Astrocyte of the spinal cord (primary cell): ENCODE results near the gene IL15RA.
"Not testable (repeated sequence)": the region's sequence is repeated elsewhere in the genome, so short reads cannot be mapped to it uniquely, and the experiment has no call there.

ENCODE experiments used
- DNase-seq: peaks from one replicate; pipeline ENCODE4 v3.0.0; 2011; ENCODE audit warnings: low read depth, low spot score
- H3K4me3 ChIP-seq: 2 replicates; pipeline ENCODE4 v1.5.1; 2011; ENCODE audit warnings: low read depth, mild to moderate bottlenecking, low read length, moderate library complexity
- in situ Hi-C: cut with HindIII; loops from 2 replicates; pipeline ENCODE4 v1.10.0; 2017; ENCODE audit warnings: low sequenced_read_pairs
- TF ChIP-seq, protein P1 (sequence below): IDR thresholded peaks from 2 replicates; pipeline ENCODE4 v1.5.1; 2012; ENCODE audit warnings: low read depth, mild to moderate bottlenecking, low read length, inconsistent platforms

The IL15RA gene

DNA sequence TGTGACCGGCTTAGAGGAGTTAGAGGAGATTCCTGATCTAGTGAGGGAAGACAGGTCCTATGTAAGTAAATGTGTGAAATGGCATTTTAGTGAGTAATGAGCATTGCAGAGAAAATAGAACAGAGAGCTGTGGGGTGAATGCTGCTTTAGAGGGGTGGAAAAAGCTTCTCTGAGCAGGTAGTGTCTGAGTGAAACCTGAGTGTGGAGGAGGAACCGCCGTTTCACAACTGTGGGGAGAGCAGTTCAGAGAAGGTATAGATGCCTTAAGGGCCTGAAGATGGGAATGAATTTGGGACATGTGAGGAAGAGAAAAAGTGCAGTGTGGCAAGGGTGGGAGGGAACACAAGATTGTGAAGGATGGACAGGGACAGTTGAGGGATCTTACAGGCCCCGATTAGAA, 65.7 kb downstream of the IL15RA start:
- TF ChIP-seq, protein P1, sequence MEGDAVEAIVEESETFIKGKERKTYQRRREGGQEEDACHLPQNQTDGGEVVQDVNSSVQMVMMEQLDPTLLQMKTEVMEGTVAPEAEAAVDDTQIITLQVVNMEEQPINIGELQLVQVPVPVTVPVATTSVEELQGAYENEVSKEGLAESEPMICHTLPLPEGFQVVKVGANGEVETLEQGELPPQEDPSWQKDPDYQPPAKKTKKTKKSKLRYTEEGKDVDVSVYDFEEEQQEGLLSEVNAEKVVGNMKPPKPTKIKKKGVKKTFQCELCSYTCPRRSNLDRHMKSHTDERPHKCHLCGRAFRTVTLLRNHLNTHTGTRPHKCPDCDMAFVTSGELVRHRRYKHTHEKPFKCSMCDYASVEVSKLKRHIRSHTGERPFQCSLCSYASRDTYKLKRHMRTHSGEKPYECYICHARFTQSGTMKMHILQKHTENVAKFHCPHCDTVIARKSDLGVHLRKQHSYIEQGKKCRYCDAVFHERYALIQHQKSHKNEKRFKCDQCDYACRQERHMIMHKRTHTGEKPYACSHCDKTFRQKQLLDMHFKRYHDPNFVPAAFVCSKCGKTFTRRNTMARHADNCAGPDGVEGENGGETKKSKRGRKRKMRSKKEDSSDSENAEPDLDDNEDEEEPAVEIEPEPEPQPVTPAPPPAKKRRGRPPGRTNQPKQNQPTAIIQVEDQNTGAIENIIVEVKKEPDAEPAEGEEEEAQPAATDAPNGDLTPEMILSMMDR = no peak
- no peak overlapping the region for H3K4me3 ChIP-seq
- in situ Hi-C loops = no loop called here
- no peak for DNase-seq

DNA sequence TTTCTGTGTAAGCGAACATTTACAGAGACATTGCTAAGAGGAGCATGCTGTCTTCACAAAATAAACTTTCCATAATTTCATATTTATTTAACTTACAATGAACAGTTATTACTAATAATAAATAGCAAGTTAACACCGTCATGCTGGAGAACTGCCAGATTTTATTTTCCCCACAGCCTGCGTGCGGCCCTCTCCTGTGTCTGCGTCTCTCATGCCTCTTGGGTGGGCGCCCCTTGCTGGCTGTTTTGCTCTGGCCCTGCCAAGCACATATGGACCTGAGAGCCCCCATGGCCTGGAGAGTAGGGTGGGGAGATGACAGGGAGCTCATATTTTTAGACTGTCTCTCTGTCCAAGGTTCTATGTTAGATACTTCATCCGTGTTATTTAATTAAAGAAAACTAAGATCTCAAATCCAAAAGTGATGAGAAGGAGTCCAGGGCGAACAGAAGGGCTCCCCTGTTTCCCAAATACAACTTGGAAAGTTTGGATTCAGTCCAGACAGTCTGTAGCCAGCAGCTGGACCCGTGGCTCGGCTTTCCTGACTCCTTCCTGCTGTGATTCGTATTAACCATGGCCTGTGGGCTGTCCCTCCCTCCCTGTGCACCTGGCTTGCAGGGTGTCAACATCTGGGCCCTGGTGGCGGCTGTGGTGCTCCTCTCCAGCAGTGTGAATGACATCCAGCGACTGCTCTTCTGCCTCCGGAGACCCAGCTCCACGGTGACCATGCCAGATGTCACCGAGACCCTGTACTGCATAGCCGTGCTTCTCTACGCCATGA, 66.8 kb downstream of the IL15RA start:
- DNase-seq = peak; percentile 6
- in situ Hi-C loops = no loop called here
- TF ChIP-seq, protein P1 = no peak
- no peak overlapping the region for H3K4me3 ChIP-seq

DNA sequence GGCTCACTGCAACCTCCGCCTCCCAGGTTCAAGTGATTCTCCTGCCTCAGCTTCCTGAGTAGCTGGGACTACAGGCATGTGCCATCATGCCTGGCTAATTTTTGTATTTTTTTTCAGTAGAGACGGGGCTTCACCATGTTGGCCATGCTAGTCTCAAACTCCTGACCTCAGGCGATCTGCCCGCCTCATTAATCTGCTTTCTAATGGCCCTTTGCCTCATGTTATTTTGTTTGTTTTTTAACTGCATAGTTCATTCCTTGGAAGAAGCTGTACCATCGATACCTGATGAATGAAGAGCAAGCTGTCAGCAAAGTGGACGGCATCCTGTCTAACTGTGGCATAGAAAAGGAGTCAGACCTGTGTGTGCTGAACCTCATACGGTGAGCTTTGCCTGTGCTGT, 68.7 kb downstream of the IL15RA start:
- H3K4me3 ChIP-seq, in situ Hi-C loops, DNase-seq: not testable (repeated sequence)

DNA sequence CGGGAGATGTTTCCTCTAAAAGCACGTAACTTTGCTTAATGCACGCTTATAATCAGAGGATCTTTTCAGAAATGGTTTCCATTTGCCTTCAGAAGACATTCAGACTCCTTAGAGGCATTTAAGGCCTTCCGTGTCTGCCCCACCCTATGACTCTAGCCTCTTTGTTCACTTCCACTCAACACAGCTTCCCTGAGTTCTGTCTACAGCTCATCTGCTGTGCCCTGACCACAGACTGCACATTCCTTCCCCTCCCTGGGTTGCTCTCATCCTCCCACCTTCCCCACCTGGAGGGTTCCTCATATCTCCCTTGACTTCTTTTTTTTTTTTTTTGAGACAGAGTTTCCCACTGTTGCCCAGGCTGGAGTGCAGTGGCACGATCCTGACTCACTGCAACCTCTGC, 70.7 kb downstream of the IL15RA start:
- TF ChIP-seq, protein P1 = no peak
- no peak overlapping the region for H3K4me3 ChIP-seq
- no peak for DNase-seq
- in situ Hi-C loops = no loop called here

DNA sequence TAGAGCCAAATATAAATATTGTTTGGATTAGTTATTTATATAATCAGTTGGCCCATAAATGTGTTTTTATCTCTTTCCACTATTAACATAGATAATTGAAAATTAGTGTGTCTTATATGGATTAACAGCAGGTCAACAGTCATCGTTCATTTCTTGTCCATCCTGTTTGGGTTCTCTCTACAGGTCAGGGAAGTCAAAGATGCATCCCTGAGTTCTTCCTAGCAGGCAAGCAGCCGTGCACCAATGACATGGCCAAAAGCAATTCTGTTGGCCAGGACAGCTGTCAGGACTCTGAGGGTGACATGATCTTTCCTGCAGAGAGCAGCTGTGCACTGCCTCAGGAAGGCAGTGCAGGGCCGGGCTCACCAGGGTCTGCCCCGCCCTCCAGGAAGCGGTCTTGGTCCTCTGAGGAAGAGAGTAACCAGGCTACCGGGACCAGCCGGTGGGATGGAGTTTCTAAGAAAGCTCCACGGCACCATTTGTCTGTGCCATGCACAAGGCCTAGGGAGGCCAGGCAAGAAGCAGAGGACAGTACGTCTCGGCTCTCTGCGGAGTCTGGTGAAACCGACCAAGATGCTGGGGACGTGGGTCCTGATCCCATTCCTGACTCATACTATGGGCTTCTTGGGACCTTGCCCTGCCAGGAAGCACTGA, 71.4 kb downstream of the IL15RA start:
- H3K4me3 ChIP-seq = no peak overlapping the region
- no peak for DNase-seq
- in situ Hi-C loops = no loop called here
- TF ChIP-seq, protein P1 = no peak

DNA sequence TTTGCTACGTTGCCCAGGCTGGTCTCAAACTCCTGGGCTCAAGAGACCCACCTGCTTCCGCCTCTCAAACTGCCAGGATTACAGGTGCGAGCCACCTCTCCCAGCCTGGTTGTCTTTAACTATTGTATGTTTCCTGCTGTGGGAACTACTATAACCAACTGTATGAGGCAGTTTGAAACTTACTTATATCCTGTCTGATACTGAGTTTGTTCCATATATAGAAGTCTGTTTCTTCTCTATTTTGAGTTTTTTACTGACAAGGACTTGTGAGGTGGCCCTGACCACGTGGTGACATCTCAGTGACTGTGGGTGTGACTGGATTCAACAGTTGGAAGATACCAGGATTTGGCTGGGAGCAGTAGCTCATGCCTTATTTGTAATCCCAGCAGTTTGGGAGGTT, 73.1 kb downstream of the IL15RA start:
- no peak overlapping the region for H3K4me3 ChIP-seq
- TF ChIP-seq, protein P1 = no peak
- in situ Hi-C loops = no loop called here
- DNase-seq = no peak

DNA sequence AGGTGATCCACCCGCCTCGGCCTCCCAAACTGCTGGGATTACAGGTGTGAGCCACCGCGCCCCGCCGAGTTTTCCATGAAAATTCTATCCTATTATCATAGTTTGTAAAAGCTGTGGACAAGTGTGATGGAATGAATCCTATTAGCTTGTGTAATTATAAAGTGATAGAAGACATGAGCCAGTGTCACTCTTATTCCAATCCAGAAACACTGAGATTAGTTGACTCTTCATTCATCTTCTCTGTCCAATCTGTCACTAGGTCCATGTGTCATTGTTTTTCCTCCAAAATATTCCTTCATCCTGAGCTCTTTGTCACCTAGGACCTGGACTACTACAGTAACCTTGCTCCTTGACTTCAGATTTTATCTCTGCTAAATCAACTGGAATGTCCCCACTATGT, 73.8 kb downstream of the IL15RA start:
- in situ Hi-C loops = no loop called here
- TF ChIP-seq, protein P1 = no peak
- H3K4me3 ChIP-seq = no peak overlapping the region
- no peak for DNase-seq
